Esophagus muscularis mucosa (tissue), 3 donors: ENCODE measurements around the gene CAGE1.

Experiments used
- CTCF ChIP-seq, 3 experiments: fragments of 200-600 bp in 2 of 3; fragments of 450-650 bp in 1 of 3; sonication (generic) in 2 of 3; IDR thresholded peaks; one replicate each; pipeline ENCODE4 v1.5.1; 2017 to 2019; ENCODE audit warnings: antibody characterized with exemption in 3 of 3, mild to moderate bottlenecking in 2 of 3, moderate library complexity in 1 of 3
- EP300 ChIP-seq: sonication (generic); formaldehyde crosslinking; IDR thresholded peaks from one replicate; pipeline ENCODE4 v1.6.1; 2017; ENCODE audit warnings: antibody characterized with exemption

- TF ChIP-seq CTCF (IDR thresholded peaks at IDR 0.05): no peak
- TF ChIP-seq EP300: no peak
Measured at GRCh38 chr6:7402716-7403115, 13.2 kb upstream of the CAGE1 start.
